HCT116 (cell line): ENCODE results near the gene POU2AF1. TPM values are rescaled to one million over a fixed set of nuclear protein-coding genes. Genes with fewer than 3 reads are reported as not detected.

Source experiments
- ATAC-seq: fragments of 200-7000 bp; cut with Tn5 transposase; 2 replicates; pipeline ENCODE4 v1.9.1; 2020; ENCODE audit warnings: mild to moderate bottlenecking, moderate library complexity
- BruUV-seq: library from RNA; stranded (reverse); fragments of 400-500 nt; replicated peaks from 2 replicates; lab custom pipeline; 2021; lab: Mats Ljungman, UMichigan
- CTCF ChIA-PET: fragments of 300-600 bp; sonication (Branson Sonifier 250); formaldehyde crosslinking; loops from one replicate; lab custom pipeline; 2021; ENCODE audit warnings: antibody characterized with exemption; lab: Charles Lee
- POLR2A ChIA-PET: fragments of 300-600, 350-600 bp; sonication (Branson Sonifier 250); formaldehyde crosslinking; loops from one replicate; lab custom pipeline; 2021; ENCODE audit warnings: antibody characterized with exemption; lab: Charles Lee
- RAD21 ChIA-PET, 2 experiments: fragments of 300-600 bp; sonication (Branson Sonifier 250); formaldehyde crosslinking; loops; one replicate each; lab custom pipeline; 2023; ENCODE audit warnings: low total read pairs in 2 of 2; ENCODE audit not compliant: uncharacterized antibody in 2 of 2, unreplicated experiment in 2 of 2, low non-redundant PET in 1 of 2; lab: Charles Lee
- DNase-seq: peaks from one replicate; pipeline ENCODE4 v3.0.0-alpha.2; 2010; ENCODE audit warnings: low read depth, low spot score
- H2AFZ ChIP-seq: fragments of 200-600 bp; shearing (Covaris generic), sonication (generic); 2 replicates; pipeline ENCODE4 v1.6.1; 2017; ENCODE audit warnings: low read depth, mixed run types, mixed read lengths, antibody characterized with exemption, low read length; ENCODE audit not compliant: poor library complexity, severe bottlenecking
- H3K27ac ChIP-seq: 2 replicates; pipeline ENCODE4 v1.5.1; 2012; ENCODE audit warnings: low read depth, low read length
- H3K27me3 ChIP-seq: fragments of 200-600 bp; sonication (generic); 2 replicates; pipeline ENCODE4 v1.6.1; 2016; ENCODE audit warnings: mixed run types, low read length, mixed read lengths; ENCODE audit not compliant: insufficient read depth
- H3K36me3 ChIP-seq, 2 experiments: fragments of 200-500 bp in 1 of 2; fragments of 200-600 bp in 1 of 2; sonication (Bioruptor generic) in 1 of 2; sonication (generic) in 1 of 2; 2 replicates each; pipeline versions ENCODE4 v1.5.1 to v1.6.1; 2014 to 2016; ENCODE audit warnings: low read length in 2 of 2, inconsistent platforms in 1 of 2, mixed read lengths in 1 of 2, mixed run types in 1 of 2; ENCODE audit not compliant: insufficient read depth in 2 of 2, control insufficient read depth in 1 of 2
- H3K4me1 ChIP-seq, 2 experiments: fragments of 200-600 bp in 1 of 2; sonication (generic) in 1 of 2; 2 replicates each; pipeline versions ENCODE4 v1.5.1 to v1.6.1; 2012 to 2017; ENCODE audit warnings: low read length in 2 of 2, inconsistent platforms in 1 of 2, mild to moderate bottlenecking in 1 of 2, mixed read lengths in 1 of 2, mixed run types in 1 of 2, moderate library complexity in 1 of 2; ENCODE audit not compliant: insufficient read depth in 2 of 2, control insufficient read depth in 1 of 2
- H3K4me2 ChIP-seq: fragments of 200-600 bp; sonication (generic); 2 replicates; pipeline ENCODE4 v1.6.1; 2017; ENCODE audit warnings: mixed run types, low read length, mixed read lengths
- H3K4me3 ChIP-seq, 2 experiments: fragments of 200-600 bp in 1 of 2; sonication (generic) in 1 of 2; replicated peaks in 1 of 2; 2 replicates each; pipeline ENCODE4 v1.5.1; 2011 to 2016; ENCODE audit warnings: low read length in 2 of 2, control low read depth in 1 of 2, low read depth in 1 of 2, mild to moderate bottlenecking in 1 of 2, mixed read lengths in 1 of 2, mixed run types in 1 of 2
- H3K79me2 ChIP-seq: fragments of 200-600 bp; sonication (generic); 2 replicates; pipeline ENCODE4 v1.6.1; 2017; ENCODE audit warnings: mild to moderate bottlenecking, mixed run types, low read length, moderate library complexity, mixed read lengths; ENCODE audit not compliant: insufficient read depth
- H3K9ac ChIP-seq: fragments of 200-600 bp; sonication (generic); 2 replicates; pipeline ENCODE4 v1.6.1; 2016; ENCODE audit warnings: low read length, mixed read lengths
- H3K9me2 ChIP-seq: fragments of 200-600 bp; sonication (generic), shearing (Covaris generic); 2 replicates; pipeline ENCODE4 v1.6.1; 2017; ENCODE audit warnings: mixed run types, mild to moderate bottlenecking, moderate library complexity; ENCODE audit not compliant: insufficient read depth
- H3K9me3 ChIP-seq, 2 experiments: fragments of 200-500 bp in 1 of 2; fragments of 200-600 bp in 1 of 2; sonication (Bioruptor generic) in 1 of 2; sonication (generic) in 1 of 2; 2 replicates each; pipeline ENCODE4 v1.6.1; 2014 to 2017; ENCODE audit warnings: low read length in 2 of 2, mixed read lengths in 2 of 2, inconsistent platforms in 1 of 2, low read depth in 1 of 2, mild to moderate bottlenecking in 1 of 2, mixed run types in 1 of 2, moderate library complexity in 1 of 2; ENCODE audit not compliant: control insufficient read depth in 1 of 2, insufficient read depth in 1 of 2
- H4K20me1 ChIP-seq: fragments of 200-600 bp; sonication (generic), shearing (Covaris generic); 2 replicates; pipeline ENCODE4 v1.6.1; 2017; ENCODE audit warnings: mixed run types, mild to moderate bottlenecking, moderate library complexity; ENCODE audit not compliant: insufficient read depth
- ATF3 ChIP-seq: IDR thresholded peaks from 2 replicates; pipeline ENCODE4 v1.6.1; 2012
- CBX3 ChIP-seq: IDR thresholded peaks from 2 replicates; pipeline ENCODE4 v1.6.1; 2012; ENCODE audit warnings: low read depth
- CEBPB ChIP-seq: IDR thresholded peaks from 2 replicates; pipeline ENCODE4 v1.6.1; 2012; ENCODE audit warnings: low read depth
- ELF1 ChIP-seq: IDR thresholded peaks from 2 replicates; pipeline ENCODE4 v1.6.1; 2012; ENCODE audit warnings: low read depth, borderline replicate concordance
- EZH2 ChIP-seq: fragments of 200-600 bp; sonication (generic); IDR thresholded peaks from 2 replicates; pipeline ENCODE4 v1.6.1; 2017; ENCODE audit warnings: antibody characterized with exemption, mixed run types
- EZH2phosphoT487 ChIP-seq: fragments of 200-600 bp; IDR thresholded peaks from 2 replicates; pipeline ENCODE4 v1.6.1; 2018; ENCODE audit warnings: antibody characterized with exemption, borderline replicate concordance
- FOSL1 ChIP-seq: IDR thresholded peaks from 2 replicates; pipeline ENCODE4 v1.6.1; 2012; ENCODE audit warnings: low read depth
- JUND ChIP-seq: IDR thresholded peaks from 2 replicates; pipeline ENCODE4 v1.6.1; 2012
- MAX ChIP-seq: IDR thresholded peaks from 2 replicates; pipeline ENCODE4 v1.6.1; 2012
- POLR2AphosphoS5 ChIP-seq: IDR thresholded peaks from 2 replicates; pipeline ENCODE4 v1.6.1; 2011; ENCODE audit warnings: mild to moderate bottlenecking, low read depth, low read length, moderate library complexity
- REST ChIP-seq: IDR thresholded peaks from 2 replicates; pipeline ENCODE4 v1.6.1; 2012; ENCODE audit warnings: low read depth
- SIN3A ChIP-seq: IDR thresholded peaks from 2 replicates; pipeline ENCODE4 v1.6.1; 2012; ENCODE audit warnings: low read depth
- TCF7L2 ChIP-seq: IDR thresholded peaks from 2 replicates; pipeline ENCODE4 v1.7.0; 2011; ENCODE audit warnings: borderline replicate concordance, inconsistent platforms; ENCODE audit not compliant: insufficient read depth, insufficient read length; ENCODE audit errors: extremely low read depth
- ZNF274 ChIP-seq: fragments of 200-500 bp; sonication (Bioruptor generic); IDR thresholded peaks from 2 replicates; pipeline ENCODE4 v1.6.1; 2014; ENCODE audit warnings: mild to moderate bottlenecking, low read depth, low read length, inconsistent platforms
- intact Hi-C: fragments of 100-400 bp; cut with micrococcal nuclease; formaldehyde crosslinking; loops from 2 replicates; pipeline ENCODE4 v1.10.0; 2022
- total RNA-seq: library from RNA; stranded (reverse); gene quantifications from one replicate; pipeline ENCODE4 v1.2.1, GENCODE V29; 2021; ENCODE audit not compliant: unreplicated experiment

The POU2AF1 gene
- total RNA-seq, 1 experiment from 2014 or later: 0.17 TPM

- ATAC-seq: no peak
- no peaks in the 10 kb centered on the region for H3K4me1 ChIP-seq
- no peaks in the 10 kb centered on the region for H3K9me3 ChIP-seq
- POLR2A ChIA-PET: no interaction called here
- no peak overlapping the region for H2AFZ ChIP-seq
- intact Hi-C loops: no loop called here
- TF ChIP-seq CEBPB (no peak), TCF7L2 (no peak), ATF3 (no peak), ELF1 (no peak), EZH2phosphoT487 (no peak), SIN3A (no peak), EZH2 (no peak), ZNF274 (no peak), JUND (no peak), FOSL1 (no peak), MAX (no peak), REST (no peak), POLR2AphosphoS5 (no peak), CBX3 (no peak)
- TF ChIP-seq, all 23 proteins: peak for 0
- no TSS peak for BruUV-seq
- Histone ChIP-seq H3K4me3 (no peak overlapping the region), H3K4me2 (no peak overlapping the region), H3K9me2 (no peaks in the 10 kb centered on the region), H3K9ac (no peak overlapping the region), H4K20me1 (no peaks in the 10 kb centered on the region), H3K27me3 (peaks cover 11% of the 10 kb centered on the region; the same call in 1 of the 2 replicates), H3K79me2 (no peaks in the 10 kb centered on the region), H3K27ac (no peak overlapping the region), H3K36me3 (no peaks in the 10 kb centered on the region)
- RAD21 ChIA-PET: no interaction called here
- CTCF ChIA-PET: no interaction called here
- no peak for DNase-seq
Measured at GRCh38 chr11:111352935-111353710, 26.0 kb downstream of the POU2AF1 start.
